GM18505 (cell line): ENCODE results near the gene ST6GALNAC2.

Source experiments
- ATAC-seq: cut with Tn5 transposase; IDR thresholded peaks from one replicate; pipeline ENCODE4 v1.9.1; 2021; ENCODE audit not compliant: unreplicated experiment
- POLR2A ChIP-seq: IDR thresholded peaks from 4 replicates; pipeline ENCODE4 v1.6.1; 2011; ENCODE audit warnings: borderline replicate concordance; ENCODE audit not compliant: insufficient read depth, insufficient read length; ENCODE audit errors: extremely low read depth

The ST6GALNAC2 gene

GRCh38 chr17:76548378-76549214 lies 37.1 kb downstream of the ST6GALNAC2 start:
- no peak for TF ChIP-seq POLR2A
- ATAC-seq, result no peak

GRCh38 chr17:76547642-76548202 lies 37.9 kb downstream of the ST6GALNAC2 start:
- no peak for ATAC-seq
- no peak for TF ChIP-seq POLR2A

- TF ChIP-seq POLR2A, result no peak
- ATAC-seq, result no peak
These were observed 38.4 kb downstream of the ST6GALNAC2 start for GRCh38 chr17:76547183-76547641.

GRCh38 chr17:76546556-76547182 lies 39.0 kb downstream of the ST6GALNAC2 start:
- no peak for ATAC-seq
- no peak for TF ChIP-seq POLR2A

GRCh38 chr17:76545918-76546555 lies 39.6 kb downstream of the ST6GALNAC2 start:
- TF ChIP-seq POLR2A, result no peak
- ATAC-seq, result no peak

- TF ChIP-seq POLR2A, result no peak
- ATAC-seq, result no peak
These were observed 40.9 kb downstream of the ST6GALNAC2 start for GRCh38 chr17:76544546-76545365.

GRCh38 chr17:76543826-76544545 lies 41.7 kb downstream of the ST6GALNAC2 start:
- ATAC-seq, result no peak
- TF ChIP-seq POLR2A, result no peak

- TF ChIP-seq POLR2A, result no peak
- no peak for ATAC-seq
These were observed 42.2 kb downstream of the ST6GALNAC2 start for GRCh38 chr17:76543482-76543825.

GRCh38 chr17:76542984-76543383 lies 42.7 kb downstream of the ST6GALNAC2 start:
- no peak for TF ChIP-seq POLR2A

GRCh38 chr17:76542566-76542971 lies 43.1 kb downstream of the ST6GALNAC2 start:
- TF ChIP-seq POLR2A, result no peak
- no peak for ATAC-seq

More at GRCh38 chr17:76542984-76543383, 42.7 kb downstream of the ST6GALNAC2 start:
- ATAC-seq, result no peak

- no peak for ATAC-seq
- TF ChIP-seq POLR2A, result no peak
These were observed 43.8 kb downstream of the ST6GALNAC2 start for GRCh38 chr17:76541739-76542454.

GRCh38 chr17:76540381-76541300 lies 45.0 kb downstream of the ST6GALNAC2 start:
- no peak for TF ChIP-seq POLR2A
- ATAC-seq, result no peak
